Measurements from ENCODE around the gene UACA. TPM values are rescaled to one million over a fixed set of nuclear protein-coding genes. Genes with fewer than 3 reads are reported as not detected.

Gene UACA
- total RNA-seq, 1 experiment from 2014 or later = 16.2 TPM

- no peak for DNase-seq (ENCODE audit: low read depth)
- in situ Hi-C loops (cut with HindIII; ENCODE audit: low pct_unique_long_range_greater_than_20kb, low sequenced_read_pairs) = no loop called here
Measured at GRCh38 chr15:70791259-70791658, 27.9 kb upstream of the UACA start.

DNA sequence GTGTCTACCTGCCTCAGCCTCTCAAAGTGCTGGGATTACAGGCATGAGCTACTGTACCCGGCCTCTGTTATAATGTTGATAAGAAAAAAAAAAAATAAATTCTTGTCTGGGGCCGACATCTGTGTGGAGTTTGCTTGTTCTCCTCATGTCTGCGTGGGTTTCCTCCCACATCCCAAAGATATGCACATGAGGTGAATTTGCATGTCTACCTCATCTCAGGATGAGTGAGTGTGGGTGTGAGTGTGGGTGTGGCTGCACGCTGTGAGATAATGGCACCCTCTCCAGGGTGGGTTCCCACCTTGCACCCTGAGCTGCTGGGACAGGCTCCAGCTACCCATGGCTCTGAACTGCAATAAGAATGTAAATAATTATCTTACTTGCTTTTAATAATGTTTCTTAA is 25.9 kb upstream of the UACA start:
- no peak for DNase-seq (ENCODE audit: low read depth)
- in situ Hi-C loops (cut with HindIII; ENCODE audit: low pct_unique_long_range_greater_than_20kb, low sequenced_read_pairs) = no loop called here

- in situ Hi-C loops (cut with HindIII; ENCODE audit: low pct_unique_long_range_greater_than_20kb, low sequenced_read_pairs) = no loop called here
- peak; percentile 84 for DNase-seq (ENCODE audit: low read depth)
Measured at GRCh38 chr15:70788114-70789049, 25.0 kb upstream of the UACA start.

DNA sequence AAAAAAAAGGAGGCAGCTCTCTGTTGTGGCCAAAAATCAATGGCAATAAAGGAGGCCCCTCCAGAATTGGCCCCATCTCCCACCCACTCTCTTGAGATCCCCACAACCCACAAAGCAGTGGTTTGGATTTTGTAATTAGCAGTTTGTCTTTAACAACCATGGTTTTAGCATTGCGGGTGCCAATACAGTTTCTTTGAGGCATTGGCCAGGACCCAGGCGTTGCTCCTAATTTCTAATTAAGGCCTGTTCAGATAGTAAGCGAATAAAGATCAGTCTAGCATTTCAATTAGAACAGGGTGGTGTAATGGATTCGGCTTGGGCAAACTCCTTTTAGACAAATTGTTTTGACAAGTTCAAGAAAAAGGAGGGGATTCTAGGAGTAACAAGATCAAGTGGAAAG is 23.6 kb upstream of the UACA start:
- in situ Hi-C loops (cut with HindIII; ENCODE audit: low pct_unique_long_range_greater_than_20kb, low sequenced_read_pairs) = no loop called here
- no peak for DNase-seq (ENCODE audit: low read depth)

DNA sequence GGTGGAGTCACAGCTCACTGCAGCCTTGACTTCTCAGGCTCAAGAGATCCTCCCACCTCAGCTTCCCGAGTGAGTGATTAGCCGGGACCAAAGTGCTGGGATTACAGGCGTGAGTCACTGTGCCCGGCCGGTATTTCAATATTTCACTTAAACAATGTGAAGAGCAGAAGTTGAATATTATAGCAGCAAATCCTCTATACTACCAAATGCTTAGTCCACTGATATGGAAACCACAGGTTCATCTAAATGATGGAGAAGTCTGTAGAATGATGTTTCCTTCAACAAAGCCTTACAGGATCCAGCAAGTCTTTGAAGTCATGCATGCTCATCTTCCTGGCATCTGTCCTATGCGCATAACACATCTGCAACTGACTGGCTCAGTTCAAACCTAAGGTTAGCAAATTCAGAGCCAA is 20.3 kb upstream of the UACA start:
- in situ Hi-C loops (cut with HindIII; ENCODE audit: low pct_unique_long_range_greater_than_20kb, low sequenced_read_pairs) = no loop called here
- peak; percentile 77 for DNase-seq (ENCODE audit: low read depth)

DNA sequence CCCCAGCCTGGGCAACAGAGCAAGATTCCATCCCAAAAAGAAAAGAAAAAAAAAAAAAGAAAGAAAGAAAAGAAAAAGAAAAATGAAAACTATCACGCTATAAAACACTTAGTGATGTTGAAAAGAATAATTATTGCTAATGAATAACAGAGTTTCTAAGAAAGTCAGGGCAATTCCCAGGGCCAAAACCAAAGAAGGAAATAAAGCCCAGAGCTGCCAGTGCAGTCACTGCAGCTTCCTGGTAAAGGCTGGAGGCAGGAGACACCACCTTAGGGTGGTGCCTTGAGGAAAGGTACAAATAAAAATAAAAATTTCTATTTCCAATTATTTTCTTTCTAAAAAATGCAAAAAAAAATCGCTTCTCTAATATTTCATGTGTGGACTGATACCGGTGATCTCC is 19.7 kb upstream of the UACA start:
- in situ Hi-C loops (cut with HindIII; ENCODE audit: low pct_unique_long_range_greater_than_20kb, low sequenced_read_pairs) = no loop called here

DNA sequence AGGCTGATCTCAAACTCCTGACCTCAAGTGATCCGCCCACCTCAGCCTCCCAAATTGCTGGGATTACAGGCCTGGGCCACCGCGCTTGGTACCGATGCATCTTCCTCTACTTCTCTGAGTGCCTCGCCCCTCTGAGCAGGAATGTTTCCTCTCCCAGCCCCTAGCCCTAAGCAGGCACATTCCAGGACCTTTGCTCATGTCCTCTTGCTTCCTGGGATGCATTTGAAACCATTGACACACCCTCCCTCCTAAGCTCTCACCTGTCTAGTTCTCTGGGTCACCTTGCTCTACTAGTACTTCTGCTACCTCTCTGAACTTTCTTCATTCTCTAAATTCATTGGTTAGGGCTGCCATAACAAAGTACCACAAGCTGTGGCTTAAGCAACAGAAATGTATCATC is 17.9 kb upstream of the UACA start:
- in situ Hi-C loops (cut with HindIII; ENCODE audit: low pct_unique_long_range_greater_than_20kb, low sequenced_read_pairs) = no loop called here
- DNase-seq (ENCODE audit: low read depth) = no peak

More for the DNA sequence above, 19.7 kb upstream of the UACA start:
- DNase-seq (ENCODE audit: low read depth) = no peak

- in situ Hi-C loops (cut with HindIII; ENCODE audit: low pct_unique_long_range_greater_than_20kb, low sequenced_read_pairs) = no loop called here
- no peak for DNase-seq (ENCODE audit: low read depth)
Measured at GRCh38 chr15:70778258-70779076, 15.1 kb upstream of the UACA start.

DNA sequence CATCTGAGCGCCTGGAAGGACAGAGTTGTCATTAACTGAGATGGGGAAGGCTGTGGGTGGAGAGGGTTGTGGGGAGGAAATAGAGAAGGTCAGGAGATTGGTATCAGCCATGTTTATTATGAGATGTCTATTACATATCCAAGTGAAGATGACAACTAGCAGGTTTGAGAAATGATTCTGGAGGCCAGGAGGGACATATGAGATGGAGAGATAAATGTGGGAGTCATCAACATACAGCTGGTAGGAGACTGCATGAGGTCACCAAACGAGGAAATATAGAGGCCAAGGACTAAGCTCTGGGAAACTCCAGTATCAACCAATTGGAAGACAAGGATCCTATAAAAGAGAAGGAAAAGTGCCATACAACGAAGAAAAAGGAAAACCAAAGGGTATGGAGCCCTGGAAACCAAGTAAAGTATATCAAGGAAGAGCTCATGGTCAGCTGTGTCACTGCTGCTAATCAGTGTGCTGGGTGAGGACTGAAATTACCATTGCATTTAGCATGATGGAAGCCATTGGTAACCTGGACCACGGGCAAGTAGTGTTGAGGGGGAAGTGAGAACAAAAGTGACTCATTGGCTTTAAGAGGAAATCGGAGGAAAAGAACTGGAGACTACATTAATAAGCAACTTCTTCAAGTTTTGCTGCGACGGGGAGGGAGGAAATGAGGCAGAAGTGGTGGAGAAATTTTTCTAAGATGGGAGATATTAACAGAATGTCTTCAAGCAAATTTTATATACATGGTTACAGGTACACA is 14.0 kb upstream of the UACA start:
- in situ Hi-C loops (cut with HindIII; ENCODE audit: low pct_unique_long_range_greater_than_20kb, low sequenced_read_pairs) = no loop called here
- no peak for DNase-seq (ENCODE audit: low read depth)

DNA sequence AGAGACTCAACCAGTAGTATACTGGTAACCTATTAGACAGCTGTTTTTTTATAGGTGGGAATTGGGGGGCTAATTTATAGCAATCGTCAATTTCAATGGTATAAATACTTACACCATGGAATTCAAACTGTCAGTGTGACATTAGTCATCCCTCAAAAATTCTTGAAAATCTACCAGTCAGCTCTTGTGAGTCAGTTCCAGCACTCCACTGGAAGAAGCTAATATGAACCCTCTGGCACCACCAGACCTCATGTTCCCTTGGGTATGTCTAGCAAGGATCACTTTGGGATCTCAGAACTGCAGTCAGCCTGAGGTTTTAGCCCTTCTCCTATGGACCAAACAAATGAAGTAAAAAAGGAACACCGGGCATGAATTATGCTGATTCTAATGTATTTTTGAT is 11.8 kb upstream of the UACA start:
- no peak for DNase-seq (ENCODE audit: low read depth)
- in situ Hi-C loops (cut with HindIII; ENCODE audit: low pct_unique_long_range_greater_than_20kb, low sequenced_read_pairs) = no loop called here

DNA sequence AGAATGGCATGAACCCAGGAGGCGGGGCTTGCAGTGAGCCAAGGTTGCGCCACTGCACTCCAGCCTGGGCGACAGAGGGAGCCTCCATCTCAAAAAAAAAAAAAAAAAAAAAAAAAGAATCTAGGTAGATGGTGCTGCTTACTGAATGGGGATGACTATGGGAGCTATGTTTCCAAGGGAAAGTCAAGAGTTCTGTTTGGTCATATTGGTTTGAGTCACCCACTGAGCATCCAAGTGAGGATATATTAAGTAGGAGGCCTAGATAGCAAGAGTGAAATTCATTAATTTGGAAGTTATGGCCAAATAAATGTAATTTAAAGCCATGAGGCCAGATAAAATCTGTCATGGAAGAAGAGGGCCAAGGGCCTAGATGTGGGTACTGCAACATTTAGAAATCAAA is 9.0 kb upstream of the UACA start:
- DNase-seq (ENCODE audit: low read depth) = no peak
- in situ Hi-C loops (cut with HindIII; ENCODE audit: low pct_unique_long_range_greater_than_20kb, low sequenced_read_pairs) = no loop called here

GRCh38 chr15:70770863-70771262 is 7.5 kb upstream of the UACA start:
- no peak for DNase-seq (ENCODE audit: low read depth)
- in situ Hi-C loops (cut with HindIII; ENCODE audit: low pct_unique_long_range_greater_than_20kb, low sequenced_read_pairs) = no loop called here

- DNase-seq (ENCODE audit: low read depth) = no peak
- in situ Hi-C loops (cut with HindIII; ENCODE audit: low pct_unique_long_range_greater_than_20kb, low sequenced_read_pairs) = no loop called here
Measured at GRCh38 chr15:70768257-70768883, 5.0 kb upstream of the UACA start.

DNA sequence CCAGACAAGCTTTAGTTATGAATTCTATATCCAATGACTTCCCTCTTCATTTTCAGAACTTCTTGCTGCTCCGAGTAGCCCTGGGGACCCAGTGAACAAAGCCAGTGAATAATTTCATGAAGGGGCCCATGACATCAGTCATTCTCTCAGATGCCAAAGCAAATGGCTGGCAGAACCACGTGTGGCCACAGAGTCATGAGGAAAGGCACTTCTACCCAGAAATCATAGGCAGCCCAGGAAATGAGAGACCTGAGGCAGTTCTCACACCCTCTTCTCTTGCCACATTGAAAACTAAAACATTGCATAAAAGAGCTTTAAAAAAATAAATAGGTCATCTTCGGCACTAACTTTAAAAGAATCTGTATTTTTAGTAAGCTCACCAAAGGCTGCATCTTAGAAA is 4.3 kb upstream of the UACA start:
- in situ Hi-C loops (cut with HindIII; ENCODE audit: low pct_unique_long_range_greater_than_20kb, low sequenced_read_pairs) = no loop called here
- DNase-seq (ENCODE audit: low read depth) = no peak

DNA sequence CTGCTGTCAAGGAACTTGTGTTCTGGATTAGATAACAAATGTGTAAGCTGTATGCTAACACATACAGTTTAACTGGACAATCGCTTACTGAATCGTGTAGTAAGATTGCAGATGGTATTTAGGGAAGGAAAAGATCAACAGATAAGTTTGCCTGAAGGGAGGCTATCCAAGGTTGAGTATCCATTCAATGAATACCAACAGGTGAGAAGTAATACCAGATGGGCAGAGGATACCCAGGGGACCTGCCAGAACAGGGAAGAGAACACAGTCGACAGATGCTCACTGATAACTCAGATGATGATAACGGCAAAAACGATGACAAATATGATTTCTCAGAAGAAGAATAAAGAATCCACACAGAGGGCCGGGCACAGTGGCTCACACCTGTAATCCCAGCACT is 3.2 kb upstream of the UACA start:
- DNase-seq (ENCODE audit: low read depth) = no peak
- in situ Hi-C loops (cut with HindIII; ENCODE audit: low pct_unique_long_range_greater_than_20kb, low sequenced_read_pairs) = no loop called here

DNA sequence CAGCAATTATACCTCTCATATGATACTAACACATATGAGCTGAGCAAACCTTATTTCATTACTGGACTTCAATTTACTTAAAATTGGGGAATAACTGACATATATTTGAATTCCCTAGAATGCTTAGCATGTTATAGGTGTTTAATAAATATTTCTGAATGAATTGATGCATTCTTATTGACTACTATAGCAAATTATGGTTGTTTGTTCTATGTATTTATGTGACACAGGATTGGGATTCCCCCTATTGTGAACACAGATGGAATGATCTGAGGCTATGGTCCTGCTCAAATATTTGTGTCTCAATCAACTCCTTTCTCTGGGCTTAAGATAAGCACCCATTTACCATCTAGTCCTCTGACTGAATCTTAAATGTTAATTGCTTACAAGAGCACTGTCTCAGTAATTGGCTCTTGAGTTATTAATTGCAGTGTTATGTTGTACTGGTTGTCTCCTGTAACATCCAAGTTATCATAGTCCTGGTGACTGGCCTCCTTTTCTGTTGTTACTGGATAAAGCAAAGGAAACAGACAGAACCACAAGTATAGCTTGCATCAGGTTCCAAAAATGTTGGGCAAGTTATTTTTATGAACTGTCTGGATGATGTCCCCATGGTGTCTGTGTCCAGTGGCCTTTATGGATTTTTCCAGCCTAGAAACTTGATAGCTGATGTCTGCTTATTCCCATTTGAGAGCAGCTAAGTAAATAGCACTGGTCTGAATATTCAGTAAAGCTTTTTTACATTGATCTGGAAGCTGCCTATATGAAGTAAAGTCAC is 2.3 kb upstream of the UACA start:
- in situ Hi-C loops (cut with HindIII; ENCODE audit: low pct_unique_long_range_greater_than_20kb, low sequenced_read_pairs) = no loop called here

GRCh38 chr15:70763950-70764730 is 782 bp upstream of the UACA start:
- in situ Hi-C loops (cut with HindIII; ENCODE audit: low pct_unique_long_range_greater_than_20kb, low sequenced_read_pairs) = no loop called here

More for the DNA sequence above, 2.3 kb upstream of the UACA start:
- DNase-seq (ENCODE audit: low read depth) = no peak

More at GRCh38 chr15:70763950-70764730, 782 bp upstream of the UACA start:
- no peak for DNase-seq (ENCODE audit: low read depth)
